CD4-positive, alpha-beta T cell treated with Interleukin-17A for 4 hours (primary cell): ENCODE data around the gene MEX3A.
A peak's percentile ranks its signal among the peaks of the same experiment; 100 is the strongest.

Experiments
- DNase-seq: peaks from one replicate; pipeline ENCODE4 v3.0.0-alpha.2; 2020; ENCODE audit warnings: mixed read lengths

Gene MEX3A

DNA sequence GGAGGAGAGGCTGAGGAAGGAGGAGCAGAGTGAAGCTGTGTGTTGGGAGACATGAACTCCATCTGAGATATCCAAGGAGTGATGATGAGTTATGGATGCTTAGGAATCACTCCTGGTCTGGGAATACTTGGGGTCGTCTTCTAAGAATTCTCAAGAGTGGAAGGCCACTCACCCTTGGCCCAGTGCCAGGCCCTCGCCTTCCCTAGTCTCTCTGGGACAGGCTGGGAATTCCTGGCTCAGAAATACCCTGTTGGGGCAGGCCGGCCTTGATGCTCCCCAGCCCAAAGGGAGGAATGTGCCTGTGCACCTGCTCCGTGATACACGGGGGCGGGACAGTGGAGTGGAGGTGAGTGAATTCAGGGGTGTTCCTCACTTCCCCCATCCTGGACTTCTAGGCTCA, 19.6 kb upstream of the MEX3A start:
- DNase-seq: no peak

DNA sequence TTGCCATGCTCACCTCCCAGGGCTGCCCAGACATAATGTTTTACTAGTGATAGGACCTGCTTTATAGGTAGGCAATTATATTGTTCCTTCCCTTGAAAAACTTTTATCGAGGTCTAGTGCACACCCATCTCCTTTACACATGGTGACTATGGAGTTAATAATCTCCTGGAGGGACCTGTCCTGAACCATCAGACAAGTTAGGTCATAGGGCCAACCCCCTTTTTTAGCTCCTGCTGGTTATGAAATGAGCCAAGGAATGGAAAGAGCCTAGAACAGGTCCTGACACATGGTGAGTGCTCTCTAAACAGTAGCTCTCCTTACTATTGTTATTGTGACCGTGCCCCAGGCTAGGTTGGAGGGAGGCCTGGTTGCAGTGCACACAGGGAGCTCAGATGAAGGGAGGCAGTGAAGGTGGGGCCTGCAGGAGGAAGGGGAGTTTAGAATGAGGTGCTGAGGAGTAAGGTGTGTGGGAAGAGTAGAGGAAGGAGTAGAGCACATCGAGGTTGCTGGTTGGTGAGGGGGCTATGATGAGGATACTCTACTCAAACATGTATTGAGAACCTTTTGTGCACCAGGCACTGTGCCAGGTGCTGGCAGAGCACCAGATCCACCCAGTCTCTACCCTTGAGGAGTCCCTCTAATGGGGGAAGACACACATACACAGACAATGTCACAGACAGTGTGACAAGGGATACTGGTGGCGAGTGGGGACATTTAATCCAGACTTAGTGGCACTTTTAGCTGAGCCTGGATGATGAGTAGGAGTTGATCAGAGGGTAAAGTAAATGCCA, 18.1 kb upstream of the MEX3A start:
- DNase-seq: no peak

DNA sequence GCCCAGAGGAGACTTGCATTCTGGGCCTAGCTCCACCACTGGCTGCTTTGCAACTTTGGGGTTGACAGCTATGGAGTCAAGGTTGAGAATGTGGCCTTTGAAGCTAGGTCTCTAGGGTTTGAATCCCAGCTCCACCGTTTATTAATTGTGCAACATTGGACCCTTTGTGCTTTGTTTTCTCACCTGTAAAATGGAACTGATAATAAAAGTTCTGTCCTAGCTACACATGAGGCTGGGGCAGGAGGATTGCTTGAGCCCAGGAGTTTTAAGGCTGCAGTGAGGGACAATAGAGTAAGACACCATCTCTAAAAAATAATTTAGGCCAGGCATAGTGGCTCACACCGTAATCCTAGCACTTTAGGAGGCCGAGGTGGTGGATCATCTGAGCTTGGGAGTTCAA, 17.0 kb upstream of the MEX3A start:
- DNase-seq: no peak

DNA sequence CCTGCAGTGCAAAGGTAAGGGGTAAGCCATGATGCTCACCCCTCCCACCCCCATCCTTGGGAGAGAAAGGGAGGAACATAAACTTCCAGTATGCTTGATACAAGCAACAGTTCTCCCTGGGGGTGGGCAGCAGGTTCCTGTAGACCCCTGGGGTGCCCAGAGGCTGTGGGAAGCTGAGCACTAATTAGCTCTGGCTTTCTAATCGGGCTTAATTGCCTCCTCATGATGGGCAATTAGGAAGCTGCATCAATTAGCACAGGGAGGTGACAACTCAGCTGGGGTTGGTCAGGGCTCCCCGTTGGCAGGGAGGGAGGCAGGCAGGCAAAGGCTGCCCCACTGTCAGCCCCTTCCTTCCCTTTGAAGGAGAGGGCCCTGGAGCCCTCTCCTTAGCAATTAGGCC, 16.5 kb upstream of the MEX3A start:
- DNase-seq: no peak

DNA sequence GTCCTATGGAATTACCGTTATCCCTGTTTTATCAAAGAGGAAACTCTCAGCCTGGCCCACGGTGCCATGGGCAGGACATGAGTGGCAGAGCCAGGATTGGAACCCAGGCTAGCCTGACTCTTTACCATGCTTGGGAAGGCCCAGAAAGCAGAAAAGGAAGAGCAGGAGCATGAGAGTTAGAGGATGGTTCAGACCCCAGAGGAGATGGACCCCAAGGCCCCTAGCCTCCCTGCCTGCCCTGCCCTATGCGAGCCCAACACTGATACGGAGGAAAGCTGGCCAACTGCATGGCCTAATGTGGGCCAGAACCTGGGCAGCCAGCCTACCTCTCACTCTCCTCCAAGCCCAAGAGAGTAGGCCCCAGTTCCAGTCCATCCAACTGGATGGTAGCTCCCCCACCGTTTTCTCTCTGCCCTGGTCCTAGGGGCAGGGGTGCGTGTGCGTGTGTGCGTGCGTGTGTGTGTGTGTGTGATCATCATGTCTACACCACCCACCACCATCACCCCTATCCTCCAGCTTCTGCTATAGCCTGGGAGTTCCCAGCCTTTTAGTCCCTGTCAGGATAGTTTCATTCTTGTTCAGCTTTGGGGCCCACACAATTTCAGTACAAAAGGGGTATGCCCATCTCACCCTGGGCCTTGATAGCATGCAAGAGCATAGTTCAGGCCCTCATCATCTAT, 15.4 kb upstream of the MEX3A start:
- DNase-seq: no peak

DNA sequence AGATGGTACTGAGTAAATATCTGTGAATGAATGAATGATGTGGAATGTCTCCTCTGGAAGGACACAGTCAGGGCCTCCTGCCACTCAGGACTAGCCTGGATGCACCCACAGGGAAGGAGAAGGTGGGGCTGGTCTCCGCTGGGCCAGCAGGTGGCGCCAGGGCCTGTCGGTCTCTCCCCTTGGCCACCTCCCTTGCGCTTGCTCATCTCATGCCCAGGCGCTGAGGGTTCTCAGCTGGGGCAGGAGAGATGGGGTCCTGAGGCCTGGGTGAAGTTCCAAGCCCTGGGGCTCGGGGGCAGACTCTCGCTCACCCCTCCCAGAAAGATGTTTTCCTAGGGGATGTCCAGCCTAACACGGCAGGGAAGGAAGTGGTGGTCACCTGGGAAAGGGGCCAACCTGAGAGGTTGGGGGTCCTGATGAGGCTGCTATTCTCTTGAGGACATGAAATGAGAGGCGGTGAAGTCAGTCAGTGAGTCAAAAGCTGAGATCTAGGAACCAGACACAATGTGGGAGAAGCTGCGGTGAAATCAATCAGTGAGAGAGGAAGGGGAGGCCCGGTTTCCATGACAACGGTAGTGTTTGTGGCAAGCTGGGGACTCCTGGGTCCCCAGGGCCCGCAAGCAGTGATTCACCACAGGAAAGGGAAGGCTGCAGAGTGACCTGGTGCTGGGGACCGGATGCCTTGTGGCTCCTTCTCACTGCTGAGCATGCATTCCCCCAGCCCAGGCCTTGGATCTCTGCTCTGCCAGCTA, 14.6 kb upstream of the MEX3A start:
- DNase-seq: peak; percentile 91

DNA sequence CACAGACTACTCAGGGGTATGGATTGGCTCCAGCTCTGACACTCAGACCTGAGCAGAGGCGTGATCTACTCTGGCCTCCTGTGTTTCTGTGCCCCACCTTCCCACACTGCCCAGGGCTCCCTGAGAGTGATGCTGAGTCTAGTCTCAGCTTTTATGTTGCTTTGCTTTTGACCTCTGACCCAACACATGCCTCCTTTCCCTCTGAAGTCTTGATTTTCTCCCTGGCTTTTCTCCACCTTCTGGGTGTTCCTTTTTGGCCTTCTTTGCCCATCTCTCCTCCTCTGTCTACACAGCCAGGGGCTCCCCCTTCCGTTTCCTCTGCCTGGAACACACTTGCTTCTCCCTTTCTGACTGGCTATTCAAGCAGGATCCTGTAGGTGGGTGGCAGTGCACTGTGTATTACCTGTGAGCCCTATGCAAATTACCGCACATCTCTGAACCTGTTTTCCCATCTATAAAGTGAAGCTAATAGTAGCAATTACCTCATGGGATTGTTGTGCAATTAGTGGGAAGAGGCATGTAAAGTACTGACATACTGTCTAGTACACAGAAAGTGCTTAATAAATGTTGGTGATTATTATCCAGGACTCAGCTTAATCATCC, 13.7 kb upstream of the MEX3A start:
- DNase-seq: no peak

DNA sequence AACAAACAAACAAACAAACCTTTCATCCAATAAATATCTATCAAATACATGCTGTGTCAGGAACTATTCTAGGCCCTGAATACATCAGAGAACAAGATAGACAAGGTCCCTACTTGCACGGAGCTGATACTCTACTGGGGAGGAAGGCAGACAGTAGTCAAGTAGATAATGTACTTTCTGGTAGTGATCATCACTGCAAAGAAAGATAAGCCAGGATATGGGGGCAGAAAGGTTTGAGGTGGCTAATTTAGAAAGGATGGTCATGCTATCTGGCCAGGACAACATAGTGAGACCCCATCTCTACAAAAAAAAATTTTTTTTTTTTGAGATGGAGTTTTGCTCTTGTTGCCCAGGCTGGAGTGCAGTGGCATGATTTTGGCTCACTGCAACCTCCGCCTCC, 9.3 kb upstream of the MEX3A start:
- no peak for DNase-seq

DNA sequence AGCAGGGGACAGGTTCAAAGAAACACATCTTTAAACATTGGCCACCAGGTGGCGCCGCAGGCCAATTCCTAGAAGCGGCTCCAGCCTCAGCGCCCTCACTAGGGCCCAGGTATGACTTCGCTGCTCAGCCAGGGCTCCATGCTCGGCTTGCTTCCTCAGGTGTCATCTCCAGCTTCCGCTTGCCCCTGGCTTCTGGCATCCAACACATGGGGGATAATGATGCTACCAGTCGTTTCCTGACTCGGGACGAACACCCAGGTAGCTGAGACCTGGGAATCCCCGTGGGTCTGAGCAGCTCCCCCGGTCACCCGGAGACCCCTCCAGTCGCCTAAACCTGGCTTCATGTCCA, 8.5 kb upstream of the MEX3A start:
- DNase-seq: peak; percentile 96

DNA sequence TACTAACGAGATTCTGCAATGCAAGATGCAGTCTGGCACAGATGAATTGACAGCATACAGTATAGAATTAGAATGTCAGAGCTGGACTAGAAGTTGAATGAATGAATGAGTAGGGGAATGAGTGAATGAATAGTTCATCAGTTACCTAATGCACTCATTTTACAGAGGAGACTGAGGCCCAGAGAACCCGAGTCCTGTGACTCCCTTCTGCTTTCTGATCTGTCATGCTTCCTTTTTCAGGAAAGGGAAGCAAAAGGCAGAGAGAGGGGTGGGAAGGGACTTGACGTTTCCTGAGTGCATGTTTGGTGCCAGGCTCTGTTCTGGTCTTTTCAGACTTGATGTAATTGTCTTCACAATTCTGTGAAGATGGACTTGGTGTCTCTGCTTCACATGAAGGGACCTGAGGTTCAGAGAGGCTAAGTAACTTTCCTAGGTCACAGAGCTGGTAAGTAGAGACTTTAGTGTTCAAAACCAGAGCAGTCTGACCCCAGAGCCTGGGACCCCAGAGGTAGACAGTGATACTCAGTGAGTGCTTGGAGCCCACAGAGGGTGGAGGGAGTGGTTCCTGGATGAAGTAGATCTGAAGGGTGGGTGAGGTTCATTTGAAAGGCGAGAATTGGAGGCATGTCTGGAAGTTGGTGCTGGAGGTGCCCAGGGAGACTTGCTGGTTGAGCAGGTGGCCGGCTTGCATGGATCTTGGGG, 8.0 kb upstream of the MEX3A start:
- DNase-seq: no peak

DNA sequence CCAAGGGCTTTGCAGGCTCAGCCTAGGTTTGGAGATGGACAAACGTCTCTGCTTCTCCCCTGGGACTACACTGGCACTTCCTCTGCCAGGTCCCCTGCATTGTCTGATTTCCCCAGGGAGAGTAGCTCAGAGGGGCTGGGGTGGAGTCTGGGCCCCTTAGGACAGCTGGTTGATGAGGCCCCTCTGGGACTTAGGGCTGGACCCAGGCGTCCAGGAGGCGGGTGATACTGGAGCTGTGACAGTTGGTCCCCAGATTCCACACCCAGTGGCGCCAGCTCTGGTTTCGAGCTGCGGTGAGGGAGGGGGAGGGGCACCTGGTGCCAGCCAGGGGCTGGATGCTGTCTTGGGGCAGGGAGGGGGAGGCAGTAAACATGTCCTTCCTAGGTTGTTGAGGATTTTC, 7.4 kb upstream of the MEX3A start:
- DNase-seq: no peak

DNA sequence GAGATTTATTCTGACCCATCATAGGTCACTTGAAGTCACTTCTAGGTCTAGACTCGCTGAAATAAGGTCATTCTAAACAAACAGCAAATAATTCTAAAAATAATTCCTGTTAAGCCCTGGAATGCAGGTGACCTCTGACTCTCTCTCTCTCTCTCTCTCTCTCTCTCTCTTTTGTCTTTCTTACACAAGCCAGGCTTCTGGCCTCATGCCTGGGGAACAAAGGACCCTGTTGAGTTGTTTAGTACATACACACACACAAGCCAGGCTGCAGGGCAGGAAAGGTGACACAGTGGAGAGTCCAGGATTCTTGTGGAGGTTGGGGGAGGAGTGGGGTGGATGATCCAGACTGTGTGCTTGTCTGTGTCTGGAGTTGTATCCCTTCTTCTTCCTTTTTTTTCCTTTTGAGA, 4.0 kb upstream of the MEX3A start:
- no peak for DNase-seq

DNA sequence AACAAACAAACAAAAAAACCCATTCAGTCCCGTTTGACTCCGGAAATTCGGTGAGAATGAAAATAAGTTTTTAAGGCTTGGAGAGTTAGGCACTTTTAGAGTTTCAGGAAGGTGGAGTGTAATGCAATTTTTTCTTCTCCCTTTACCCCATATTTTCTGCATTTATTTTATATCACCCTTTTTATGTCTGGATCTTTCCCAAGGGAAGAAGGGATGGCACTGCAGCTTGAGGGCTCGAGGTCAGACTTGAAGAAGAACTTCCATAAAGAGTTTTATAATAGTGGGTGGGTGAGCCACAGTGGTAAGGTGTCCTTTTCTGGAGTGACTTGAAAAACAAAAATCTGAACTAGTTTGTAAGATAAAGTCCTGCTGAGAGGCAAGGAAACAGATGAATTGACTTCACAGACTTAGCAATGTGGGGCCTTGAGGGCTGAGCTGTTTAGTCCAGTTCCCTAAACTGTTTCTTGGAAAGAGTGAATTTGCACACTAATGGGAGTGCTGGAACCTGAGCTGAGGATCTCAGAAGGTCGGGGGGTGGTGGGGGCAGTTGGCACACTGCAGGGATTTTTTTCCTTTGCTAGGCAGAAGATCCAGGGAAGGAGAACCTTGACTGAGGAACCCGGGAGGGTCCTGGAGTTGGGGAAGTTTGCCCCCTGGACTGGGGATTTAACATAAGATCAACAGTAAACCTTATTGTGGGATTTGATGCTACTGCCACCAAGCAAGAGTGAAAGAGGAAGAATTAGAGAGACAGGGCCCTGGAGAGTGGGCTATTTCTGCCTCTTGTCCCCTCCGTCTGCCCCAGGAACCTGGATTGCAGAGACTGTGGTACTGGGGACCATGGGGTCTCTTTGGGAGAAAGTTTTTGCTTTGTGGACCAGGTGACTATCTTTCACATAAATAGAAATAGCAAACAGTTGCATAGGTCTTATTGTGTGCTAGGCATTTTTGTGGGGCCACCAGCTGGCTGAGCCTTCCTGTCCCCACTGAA, 1.8 kb upstream of the MEX3A start:
- no peak for DNase-seq

DNA sequence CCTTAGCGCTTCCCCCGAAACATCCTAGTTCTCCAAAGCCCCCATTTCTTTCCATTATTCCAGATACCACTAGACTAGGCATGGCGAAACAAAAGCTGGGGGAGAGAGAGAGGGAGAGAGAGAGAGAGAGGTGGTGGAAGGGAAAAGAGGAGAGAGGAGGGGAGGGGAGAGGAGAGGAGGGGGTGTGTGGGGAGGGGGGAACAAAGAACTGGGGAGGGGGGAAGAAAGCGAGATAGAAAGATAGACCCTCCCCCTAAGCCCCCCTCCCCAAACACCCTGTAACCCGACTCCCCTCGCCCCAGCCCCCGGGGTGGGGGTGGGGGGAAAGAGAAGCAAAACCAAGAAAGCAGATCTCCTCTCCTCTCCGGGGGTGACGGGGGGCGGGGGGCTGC, 352 bp downstream of the MEX3A start:
- DNase-seq: no peak

DNA sequence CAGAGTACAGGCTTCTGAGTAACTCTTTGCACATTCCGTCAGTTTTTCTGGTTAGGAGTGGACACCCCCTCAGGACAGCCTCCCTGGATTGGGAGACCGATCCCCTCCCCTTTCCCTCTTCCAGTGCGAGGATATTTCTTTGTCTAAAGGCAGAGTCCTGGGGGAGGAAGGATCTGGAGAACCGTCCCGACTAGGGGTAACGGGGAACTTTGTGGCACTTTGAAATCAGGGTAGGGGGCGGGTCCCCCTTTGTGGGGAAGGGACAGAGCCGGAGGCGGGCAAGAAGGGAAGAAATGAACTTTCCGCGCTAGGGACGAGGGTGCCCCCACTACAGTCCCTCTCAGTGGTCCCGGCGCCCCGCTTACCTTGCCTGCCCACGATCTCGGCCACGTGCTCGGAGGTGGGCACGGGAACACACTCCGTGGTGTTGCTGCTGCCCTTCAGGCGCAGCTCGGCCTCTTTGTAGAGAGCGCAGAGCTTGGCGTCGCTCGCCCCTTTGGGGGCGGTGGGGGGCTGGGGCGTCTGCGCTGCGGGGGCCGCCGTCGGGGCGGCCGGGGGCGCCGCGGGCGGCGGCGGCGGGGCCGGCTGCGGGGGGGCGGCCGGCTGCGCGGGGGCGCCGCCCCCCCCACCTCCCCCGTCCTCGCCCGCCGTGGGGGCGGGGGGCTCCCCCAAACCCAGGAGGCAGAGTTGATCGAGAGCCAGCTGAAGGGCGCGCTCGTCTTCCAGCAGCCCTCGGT, 917 bp downstream of the MEX3A start:
- DNase-seq: no peak

DNA sequence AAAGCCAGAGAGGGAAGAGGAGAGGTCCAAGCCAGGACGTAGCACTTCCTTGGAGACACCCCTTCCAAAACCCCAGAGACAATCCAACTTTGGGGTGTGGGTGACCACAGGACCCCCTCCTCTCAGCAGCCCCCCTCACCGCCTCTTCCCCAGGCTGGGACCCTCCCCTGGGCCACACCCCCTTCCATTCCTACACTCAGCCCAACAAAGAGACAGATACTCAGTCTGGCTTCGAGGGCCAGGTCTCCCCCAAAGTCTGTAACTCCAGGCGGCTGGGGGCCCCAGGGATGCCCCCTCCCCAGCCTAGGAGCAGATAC, 1.4 kb downstream of the MEX3A start:
- DNase-seq: no peak

DNA sequence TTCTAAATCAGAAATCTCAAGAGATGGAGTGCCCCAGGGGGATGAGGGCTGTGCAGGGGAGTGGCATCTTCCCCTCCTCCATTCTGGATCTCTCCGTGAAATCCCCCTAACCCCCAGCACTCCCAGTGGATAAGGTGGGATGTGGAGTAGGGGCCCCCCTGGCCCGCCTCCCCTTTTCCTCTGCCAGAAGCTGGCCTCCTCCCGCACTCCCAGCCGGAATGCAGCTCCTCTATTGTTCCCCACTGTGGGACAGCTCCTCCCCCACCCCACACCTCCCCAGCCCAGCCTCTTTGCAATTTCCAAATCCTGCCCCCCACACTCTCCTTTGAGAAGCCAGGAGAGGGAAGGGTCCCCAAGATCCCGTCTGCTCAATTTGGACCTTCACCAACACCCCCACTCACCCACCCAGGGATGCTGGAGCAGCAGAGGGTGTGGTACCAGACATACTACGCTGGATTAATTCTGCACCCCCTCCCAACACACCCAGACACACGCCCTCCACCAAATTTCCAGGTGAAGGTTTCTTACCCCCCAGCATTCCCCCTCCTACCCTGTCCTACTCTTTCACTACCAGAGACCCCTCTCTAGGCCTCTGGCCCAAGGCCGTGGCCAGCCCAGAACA, 1.9 kb downstream of the MEX3A start:
- DNase-seq: no peak

DNA sequence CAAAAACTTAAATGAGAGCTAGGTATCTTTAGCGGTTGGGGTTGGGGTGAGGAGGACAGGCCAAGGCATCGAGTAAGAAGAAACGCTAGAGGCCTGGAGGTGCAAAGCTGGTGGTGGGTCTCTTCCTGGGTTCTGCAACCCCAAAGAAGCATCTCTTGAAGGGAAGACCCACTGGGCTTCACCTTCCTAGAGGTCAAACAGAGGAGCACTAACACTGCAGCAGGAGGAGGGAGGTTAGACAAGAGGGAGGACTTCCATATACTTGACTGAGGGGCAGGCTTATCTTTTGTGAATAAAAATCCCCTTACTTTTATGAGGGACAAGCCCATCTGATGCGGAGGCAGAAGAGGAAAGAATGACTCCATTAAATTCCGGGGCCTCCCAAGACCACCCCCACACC, 2.5 kb downstream of the MEX3A start:
- DNase-seq: no peak

DNA sequence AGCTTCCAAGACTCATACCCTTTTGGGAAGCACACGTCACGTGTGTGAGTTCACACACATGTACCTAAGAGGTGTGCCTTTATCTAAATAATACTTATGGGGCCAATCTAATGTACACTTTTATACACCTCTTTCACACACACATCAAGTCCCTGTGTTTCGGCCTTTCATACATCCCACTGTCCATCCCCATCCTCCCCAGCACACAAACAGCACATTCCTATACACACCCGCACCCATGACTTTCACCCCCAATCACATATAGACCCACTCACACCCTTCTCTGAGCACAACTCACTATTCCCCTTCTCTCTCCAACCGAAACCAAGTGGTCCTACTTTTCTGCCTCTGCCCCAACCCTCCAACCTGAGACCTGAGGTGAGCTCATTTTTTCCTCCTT, 3.5 kb downstream of the MEX3A start:
- DNase-seq: no peak

DNA sequence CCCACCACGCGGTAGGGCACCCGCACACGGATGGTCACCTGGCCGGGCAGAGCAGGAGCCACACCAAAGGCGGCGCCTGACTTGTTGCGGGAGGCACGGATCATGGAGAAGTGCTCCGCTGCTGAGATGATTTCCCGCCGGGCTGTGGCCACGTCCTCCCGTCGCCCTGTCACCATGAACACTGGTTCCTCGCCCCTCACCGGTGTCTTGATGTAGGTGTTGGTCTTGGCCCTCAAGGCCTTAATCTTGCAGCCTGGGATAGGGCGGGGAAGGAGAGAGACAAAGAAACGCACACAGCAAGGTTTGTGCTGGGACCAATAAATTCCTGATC, 4.9 kb downstream of the MEX3A start:
- no peak for DNase-seq
